ENCODE data around the gene ZCCHC24. TPM values are rescaled to one million over a fixed set of nuclear protein-coding genes. Genes with fewer than 3 reads are reported as not detected.
A peak's percentile ranks its signal among the peaks of the same experiment; 100 is the strongest.

Gene ZCCHC24
- total RNA-seq, 2 experiments from 2014 or later = 0.53 to 0.75 TPM

GRCh38 chr10:79357180-79357579 is 88.2 kb downstream of the ZCCHC24 start:
- POLR2A ChIA-PET = interaction anchor here (1.3 kb wide), 1 partner anchor 9 kb away, joined by 3 read pairs; no protein-coding TSS in a partner anchor
- CTCF ChIA-PET = interaction anchor here (1.0 kb wide), 1 partner anchor 17 kb away, joined by 6 read pairs; no protein-coding TSS in a partner anchor
- Mint-ChIP-seq H3K4me1 (peaks cover 29% of the 10 kb centered on the region), H3K9me3 (ENCODE audit: low read depth) (no peaks in the 10 kb centered on the region), H3K4me3 (no peak overlapping the region), H3K36me3 (ENCODE audit: low read depth) (peaks cover 52% of the 10 kb centered on the region), H3K27ac (no peak overlapping the region), H3K27me3 (no peaks in the 10 kb centered on the region)
- DNase-seq = no peak
- intact Hi-C loops (cut with DNase I, micrococcal nuclease) = no loop called here
- ATAC-seq = no peak

GRCh38 chr10:79356104-79356503 is 89.3 kb downstream of the ZCCHC24 start:
- CTCF ChIA-PET = no interaction called here
- H3K27me3 Mint-ChIP-seq = no peaks in the 10 kb centered on the region
- no peak overlapping the region for H3K27ac Mint-ChIP-seq
- H3K4me1 Mint-ChIP-seq = peaks cover 20% of the 10 kb centered on the region
- POLR2A ChIA-PET = interaction anchor here (0.6 kb wide), 1 partner anchor 360 kb away, joined by 3 read pairs; no protein-coding TSS in a partner anchor
- H3K9me3 Mint-ChIP-seq (ENCODE audit: low read depth) = no peaks in the 10 kb centered on the region
- intact Hi-C loops (cut with DNase I, micrococcal nuclease) = no loop called here
- DNase-seq = no peak
- no peak for ATAC-seq
- H3K36me3 Mint-ChIP-seq (ENCODE audit: low read depth) = peaks cover 61% of the 10 kb centered on the region
- no peak overlapping the region for H3K4me3 Mint-ChIP-seq

DNA sequence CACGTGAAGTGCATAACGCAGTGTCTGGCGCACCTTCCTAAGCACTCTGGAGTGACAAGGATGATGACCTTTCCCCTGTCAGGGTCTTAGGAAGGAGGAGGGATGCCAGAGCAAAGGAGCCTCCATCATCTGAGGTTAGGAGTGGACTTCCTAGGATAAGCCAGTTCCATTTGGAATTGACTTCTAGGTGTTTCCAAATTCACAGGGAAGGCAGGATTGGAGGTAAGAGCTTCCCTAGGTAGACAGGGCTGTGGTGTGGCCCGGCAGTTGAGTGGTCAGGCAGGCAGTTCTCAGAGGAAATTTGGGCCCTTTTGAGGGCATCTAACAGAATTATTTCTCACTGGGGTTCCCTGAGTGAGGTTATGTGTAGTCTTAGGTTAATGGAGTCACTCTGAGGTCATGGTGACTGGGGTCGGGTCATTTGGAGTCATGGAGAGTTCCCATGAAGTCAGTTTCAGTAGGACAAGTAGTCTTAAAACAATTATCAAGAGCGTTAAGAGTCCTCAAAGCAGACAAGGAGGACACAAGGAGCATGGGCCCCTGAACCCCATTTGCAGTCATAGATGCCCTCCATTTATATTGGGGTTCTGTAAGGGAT is 89.9 kb downstream of the ZCCHC24 start:
- Mint-ChIP-seq H3K4me3 (no peak overlapping the region), H3K4me1 (peaks cover 19% of the 10 kb centered on the region), H3K27me3 (no peaks in the 10 kb centered on the region), H3K27ac (peak overlapping the region; percentile 33), H3K36me3 (ENCODE audit: low read depth) (peaks cover 66% of the 10 kb centered on the region), H3K9me3 (ENCODE audit: low read depth) (no peaks in the 10 kb centered on the region)
- ATAC-seq (no peak), DNase-seq (no peak)
- CTCF ChIA-PET = interaction anchor here (0.7 kb wide), 1 partner anchor 18 kb away, joined by 3 read pairs; no protein-coding TSS in a partner anchor
- intact Hi-C loops (cut with DNase I, micrococcal nuclease) = no loop called here
- POLR2A ChIA-PET = interaction anchor here (2.1 kb wide), 1 partner anchor 10 kb away, joined by 6 read pairs; no protein-coding TSS in a partner anchor

DNA sequence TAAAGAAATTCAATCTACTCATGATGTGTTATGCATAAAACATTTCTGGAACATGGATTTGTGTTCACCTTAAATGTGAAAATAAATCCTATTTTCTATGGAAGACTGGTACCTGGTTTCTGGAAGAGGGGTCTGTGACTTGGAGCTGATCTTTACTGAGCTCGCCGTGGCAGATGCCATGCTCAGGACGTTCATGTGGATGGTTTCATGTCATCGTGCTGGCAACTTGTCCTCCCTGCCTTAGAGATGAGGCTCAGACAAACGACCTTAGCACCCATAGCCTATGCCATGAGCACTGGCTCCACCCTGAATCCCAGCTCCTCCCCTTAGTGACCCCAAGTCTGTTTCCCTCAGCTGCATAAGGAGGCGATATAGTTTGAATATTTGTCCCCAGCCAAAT is 90.8 kb downstream of the ZCCHC24 start:
- H3K27ac Mint-ChIP-seq = no peak overlapping the region
- no peak for DNase-seq
- peaks cover 75% of the 10 kb centered on the region for H3K36me3 Mint-ChIP-seq (ENCODE audit: low read depth)
- no peaks in the 10 kb centered on the region for H3K9me3 Mint-ChIP-seq (ENCODE audit: low read depth)
- ChIA-PET CTCF (interaction anchor here (0.7 to 1.2 kb wide), 2 partner anchors 20 to 99 kb away, joined by 3 read pairs; no protein-coding TSS in a partner anchor), POLR2A (interaction anchor here (0.8 to 2.1 kb wide), 3 partner anchors 9 to 20 kb away, joined by 3 to 6 read pairs (median 4); no protein-coding TSS in a partner anchor)
- peaks cover 26% of the 10 kb centered on the region for H3K4me1 Mint-ChIP-seq
- no peak overlapping the region for H3K4me3 Mint-ChIP-seq
- intact Hi-C loops (cut with DNase I, micrococcal nuclease) = no loop called here
- H3K27me3 Mint-ChIP-seq = no peaks in the 10 kb centered on the region
- no peak for ATAC-seq

DNA sequence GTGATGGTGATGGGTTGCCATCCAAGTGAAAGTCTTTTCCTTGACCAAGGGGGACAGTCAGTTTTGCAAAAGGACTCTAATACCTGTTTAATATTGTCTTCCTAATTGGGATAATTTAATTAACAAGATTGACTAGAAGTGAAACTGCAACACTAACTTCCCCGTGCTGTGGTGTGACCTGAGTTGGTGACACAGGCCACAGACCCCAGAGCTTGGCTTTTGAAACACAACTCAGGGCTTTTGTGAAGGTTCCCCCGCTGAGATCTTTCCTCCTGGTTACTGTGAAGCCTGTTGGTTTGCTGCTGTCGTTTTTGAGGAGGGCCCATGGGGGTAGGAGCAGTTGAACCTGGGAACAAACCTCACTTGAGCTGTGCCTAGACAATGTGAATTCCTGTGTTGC is 91.3 kb downstream of the ZCCHC24 start:
- no peak for ATAC-seq

DNA sequence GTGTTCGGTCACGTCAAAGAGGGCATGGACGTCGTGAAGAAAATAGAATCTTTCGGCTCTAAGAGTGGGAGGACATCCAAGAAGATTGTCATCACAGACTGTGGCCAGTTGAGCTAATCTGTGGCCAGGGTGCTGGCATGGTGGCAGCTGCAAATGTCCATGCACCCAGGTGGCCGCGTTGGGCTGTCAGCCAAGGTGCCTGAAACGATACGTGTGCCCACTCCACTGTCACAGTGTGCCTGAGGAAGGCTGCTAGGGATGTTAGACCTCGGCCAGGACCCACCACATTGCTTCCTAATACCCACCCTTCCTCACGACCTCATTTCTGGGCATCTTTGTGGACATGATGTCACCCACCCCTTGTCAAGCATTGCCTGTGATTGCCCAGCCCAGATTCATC is 91.7 kb downstream of the ZCCHC24 start:
- ChIA-PET POLR2A (interaction anchor here (0.8 to 2.1 kb wide), 3 partner anchors 8 to 19 kb away, joined by 3 to 6 read pairs (median 4); no protein-coding TSS in a partner anchor), CTCF (interaction anchor here (0.7 to 1.2 kb wide), 2 partner anchors 21 to 109 kb away, joined by 3 read pairs; no protein-coding TSS in a partner anchor)
- Mint-ChIP-seq H3K9me3 (ENCODE audit: low read depth) (no peaks in the 10 kb centered on the region), H3K4me1 (peaks cover 35% of the 10 kb centered on the region), H3K27ac (peak overlapping the region; percentile 19), H3K4me3 (no peak overlapping the region), H3K27me3 (no peaks in the 10 kb centered on the region), H3K36me3 (ENCODE audit: low read depth) (peaks cover 84% of the 10 kb centered on the region)
- ATAC-seq (no peak), DNase-seq (no peak)
- intact Hi-C loops (cut with DNase I, micrococcal nuclease) = no loop called here

More for the DNA sequence above, 91.3 kb downstream of the ZCCHC24 start:
- POLR2A ChIA-PET = interaction anchor here (0.8 to 2.1 kb wide), 3 partner anchors 9 to 20 kb away, joined by 3 to 6 read pairs (median 4); no protein-coding TSS in a partner anchor
- no peaks in the 10 kb centered on the region for H3K9me3 Mint-ChIP-seq (ENCODE audit: low read depth)
- H3K27me3 Mint-ChIP-seq = no peaks in the 10 kb centered on the region
- CTCF ChIA-PET = interaction anchor here (0.7 to 1.2 kb wide), 2 partner anchors 20 to 98 kb away, joined by 3 read pairs; no protein-coding TSS in a partner anchor
- H3K4me3 Mint-ChIP-seq = no peak overlapping the region
- intact Hi-C loops (cut with DNase I, micrococcal nuclease) = no loop called here
- peaks cover 80% of the 10 kb centered on the region for H3K36me3 Mint-ChIP-seq (ENCODE audit: low read depth)
- peaks cover 31% of the 10 kb centered on the region for H3K4me1 Mint-ChIP-seq
- no peak for DNase-seq
- peak overlapping the region; percentile 19 for H3K27ac Mint-ChIP-seq

DNA sequence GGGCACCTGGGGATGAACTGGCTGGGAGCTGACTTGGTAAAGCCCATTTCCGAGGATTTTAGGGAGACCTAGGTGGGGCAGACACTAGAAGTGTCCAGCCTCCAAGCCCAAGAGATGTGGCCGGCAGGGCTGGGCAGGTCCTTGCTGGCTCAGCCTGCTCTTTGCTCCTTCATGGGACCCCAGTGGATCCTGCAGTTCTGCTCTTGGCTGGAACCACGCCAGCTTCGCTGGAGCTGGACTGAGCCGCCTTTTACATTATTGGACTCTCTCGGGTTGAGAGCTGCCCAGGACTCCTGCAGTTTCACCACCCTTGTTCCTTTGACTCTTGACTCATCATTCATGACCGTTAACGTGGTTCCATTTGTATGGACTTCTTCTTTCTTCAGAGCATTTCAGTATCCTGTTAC is 92.4 kb downstream of the ZCCHC24 start:
- Mint-ChIP-seq H3K4me1 (peaks cover 41% of the 10 kb centered on the region), H3K9me3 (ENCODE audit: low read depth) (no peaks in the 10 kb centered on the region), H3K27ac (no peak overlapping the region), H3K36me3 (ENCODE audit: low read depth) (peaks cover 87% of the 10 kb centered on the region), H3K27me3 (no peaks in the 10 kb centered on the region), H3K4me3 (no peak overlapping the region)
- POLR2A ChIA-PET = interaction anchor here (2.1 kb wide), 1 partner anchor 8 kb away, joined by 6 read pairs; no protein-coding TSS in a partner anchor
- ATAC-seq (no peak), DNase-seq (no peak)
- CTCF ChIA-PET = interaction anchor here (0.7 kb wide), 1 partner anchor 108 kb away, joined by 3 read pairs; no protein-coding TSS in a partner anchor
- intact Hi-C loops (cut with DNase I, micrococcal nuclease) = no loop called here

DNA sequence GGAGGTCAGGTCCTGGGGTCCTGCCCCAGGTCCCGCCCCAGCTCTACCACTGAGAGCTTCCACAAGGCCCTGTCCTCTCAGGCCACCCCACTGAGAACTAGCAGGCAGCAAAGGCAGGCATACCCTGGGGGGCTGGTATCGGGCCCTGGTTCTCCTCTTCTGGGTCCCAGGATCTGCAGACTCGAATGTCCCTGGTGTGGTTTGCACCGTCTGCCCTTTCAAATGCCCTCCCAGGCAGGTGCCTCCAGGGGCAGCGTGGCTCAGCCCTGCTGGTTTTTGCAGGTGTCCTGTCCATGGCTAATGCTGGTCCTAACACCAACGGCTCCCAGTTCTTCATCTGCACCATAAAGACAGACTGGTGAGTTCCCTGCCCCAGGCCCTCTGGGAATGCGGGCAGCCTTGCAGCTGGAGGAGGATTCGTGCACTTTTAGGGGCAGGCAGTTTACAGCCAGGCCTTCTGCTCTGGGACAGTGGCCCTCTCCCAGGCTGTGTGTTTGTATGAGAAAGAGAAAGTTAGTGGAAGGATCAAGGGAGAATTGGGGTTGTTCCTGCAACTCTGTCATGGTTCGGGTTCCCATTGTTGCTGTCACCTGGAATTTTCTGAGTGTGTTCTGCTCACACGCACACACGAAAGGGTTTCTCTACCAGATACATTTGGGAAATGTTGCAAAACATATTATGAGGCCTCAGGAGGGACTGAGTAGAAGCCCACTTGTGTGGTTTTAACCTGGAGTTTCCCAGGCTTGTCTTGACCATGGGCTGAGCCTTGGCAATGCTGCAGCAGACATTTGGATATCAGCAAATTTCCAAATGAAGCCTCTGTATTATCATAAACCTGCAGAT is 93.2 kb downstream of the ZCCHC24 start:
- no peak for ATAC-seq
- Mint-ChIP-seq H3K36me3 (ENCODE audit: low read depth) (peaks cover 88% of the 10 kb centered on the region), H3K4me3 (no peak overlapping the region), H3K27ac (no peak overlapping the region), H3K4me1 (peaks cover 41% of the 10 kb centered on the region), H3K27me3 (no peaks in the 10 kb centered on the region), H3K9me3 (ENCODE audit: low read depth) (no peaks in the 10 kb centered on the region)
- ChIA-PET CTCF (no interaction called here), POLR2A (no interaction called here)
- DNase-seq = no peak
- intact Hi-C loops (cut with DNase I, micrococcal nuclease) = no loop called here

DNA sequence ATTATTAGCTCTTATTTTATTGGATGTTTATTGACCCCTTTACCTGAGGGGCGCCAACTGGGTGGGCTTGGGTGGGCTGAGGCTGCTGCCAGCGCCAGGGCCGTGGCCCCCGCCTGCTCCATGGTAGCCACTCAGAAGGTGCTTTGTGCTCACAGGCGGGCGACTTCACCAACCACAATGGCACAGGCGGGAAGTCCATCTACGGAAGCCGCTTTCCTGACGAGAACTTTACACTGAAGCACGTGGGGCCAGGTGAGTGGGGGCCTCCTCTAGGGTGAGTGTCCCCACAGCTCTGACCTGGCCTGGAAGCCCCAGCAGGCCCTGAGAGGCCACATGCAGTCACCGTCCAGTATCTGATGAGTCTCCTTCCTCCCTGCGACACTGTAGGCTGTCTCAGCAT is 94.1 kb downstream of the ZCCHC24 start:
- ChIA-PET CTCF (no interaction called here), POLR2A (interaction anchor here (0.6 to 1.6 kb wide), 4 partner anchors 15 to 76 kb away, joined by 3 to 6 read pairs (median 4); no protein-coding TSS in a partner anchor)
- no peaks in the 10 kb centered on the region for H3K27me3 Mint-ChIP-seq
- no peak overlapping the region for H3K27ac Mint-ChIP-seq
- H3K9me3 Mint-ChIP-seq (ENCODE audit: low read depth) = no peaks in the 10 kb centered on the region
- DNase-seq (no peak), ATAC-seq (no peak)
- H3K36me3 Mint-ChIP-seq (ENCODE audit: low read depth) = peaks cover 82% of the 10 kb centered on the region
- intact Hi-C loops (cut with DNase I, micrococcal nuclease) = no loop called here
- no peak overlapping the region for H3K4me3 Mint-ChIP-seq
- H3K4me1 Mint-ChIP-seq = peaks cover 40% of the 10 kb centered on the region

DNA sequence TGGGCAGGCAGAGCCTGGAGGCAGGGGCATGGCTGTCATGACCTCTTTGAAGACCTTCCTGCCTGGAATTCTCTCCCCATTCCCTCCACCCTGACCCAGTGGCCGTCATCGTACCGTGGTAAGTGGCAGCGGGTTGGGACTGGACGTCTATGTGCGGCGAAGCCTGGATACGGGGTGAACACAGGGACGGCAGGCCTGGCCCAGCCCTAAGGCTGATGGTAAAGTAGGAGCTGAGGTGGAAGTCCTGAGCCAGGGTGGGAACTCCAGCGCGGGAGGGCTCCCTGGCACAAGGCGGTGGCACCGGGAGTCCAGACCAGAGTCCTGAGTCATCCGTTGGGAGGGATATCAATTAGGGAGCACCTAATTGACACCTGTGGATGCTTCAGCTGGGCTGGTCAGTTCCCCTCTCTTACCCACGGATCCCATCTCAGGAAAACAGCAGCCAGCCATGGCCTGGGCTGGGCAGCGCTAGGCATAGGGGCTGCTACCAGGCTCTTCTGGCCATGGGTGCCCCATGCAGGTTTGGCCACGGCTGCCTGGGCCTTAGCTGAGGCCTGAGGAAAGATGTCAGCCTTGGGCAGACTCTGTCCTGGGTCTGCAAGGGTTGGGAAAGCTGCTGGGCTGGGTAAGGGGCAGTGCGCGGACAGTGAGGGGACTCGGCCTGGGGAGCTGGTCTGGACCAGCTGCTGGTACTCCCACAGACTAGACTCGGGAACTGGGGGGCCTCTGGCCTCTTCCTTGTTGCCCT is 94.8 kb downstream of the ZCCHC24 start:
- Mint-ChIP-seq H3K27ac (no peak overlapping the region), H3K27me3 (no peaks in the 10 kb centered on the region), H3K4me1 (peaks cover 34% of the 10 kb centered on the region), H3K36me3 (ENCODE audit: low read depth) (peaks cover 74% of the 10 kb centered on the region), H3K9me3 (ENCODE audit: low read depth) (no peaks in the 10 kb centered on the region), H3K4me3 (no peak overlapping the region)
- ATAC-seq (no peak), DNase-seq (no peak)
- ChIA-PET POLR2A (interaction anchor here (0.6 to 1.6 kb wide), 5 partner anchors 16 to 77 kb away, joined by 3 to 6 read pairs (median 3); no protein-coding TSS in a partner anchor), CTCF (interaction anchor here (1.5 kb wide), 1 partner anchor 15 kb away, joined by 4 read pairs; no protein-coding TSS in a partner anchor)
- intact Hi-C loops (cut with DNase I, micrococcal nuclease) = no loop called here
